NCI-H146 treated with DMSO at 0.1 percent for 48 hours (cell line): ENCODE results near the gene ALDH8A1.

ENCODE experiments used
- DNase-seq: peaks from one replicate; lab custom pipeline; 2025; ENCODE audit not compliant: unreplicated experiment; lab: John Stamatoyannopoulos, UW

The ALDH8A1 gene, protein sequence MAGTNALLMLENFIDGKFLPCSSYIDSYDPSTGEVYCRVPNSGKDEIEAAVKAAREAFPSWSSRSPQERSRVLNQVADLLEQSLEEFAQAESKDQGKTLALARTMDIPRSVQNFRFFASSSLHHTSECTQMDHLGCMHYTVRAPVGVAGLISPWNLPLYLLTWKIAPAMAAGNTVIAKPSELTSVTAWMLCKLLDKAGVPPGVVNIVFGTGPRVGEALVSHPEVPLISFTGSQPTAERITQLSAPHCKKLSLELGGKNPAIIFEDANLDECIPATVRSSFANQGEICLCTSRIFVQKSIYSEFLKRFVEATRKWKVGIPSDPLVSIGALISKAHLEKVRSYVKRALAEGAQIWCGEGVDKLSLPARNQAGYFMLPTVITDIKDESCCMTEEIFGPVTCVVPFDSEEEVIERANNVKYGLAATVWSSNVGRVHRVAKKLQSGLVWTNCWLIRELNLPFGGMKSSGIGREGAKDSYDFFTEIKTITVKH

DNA sequence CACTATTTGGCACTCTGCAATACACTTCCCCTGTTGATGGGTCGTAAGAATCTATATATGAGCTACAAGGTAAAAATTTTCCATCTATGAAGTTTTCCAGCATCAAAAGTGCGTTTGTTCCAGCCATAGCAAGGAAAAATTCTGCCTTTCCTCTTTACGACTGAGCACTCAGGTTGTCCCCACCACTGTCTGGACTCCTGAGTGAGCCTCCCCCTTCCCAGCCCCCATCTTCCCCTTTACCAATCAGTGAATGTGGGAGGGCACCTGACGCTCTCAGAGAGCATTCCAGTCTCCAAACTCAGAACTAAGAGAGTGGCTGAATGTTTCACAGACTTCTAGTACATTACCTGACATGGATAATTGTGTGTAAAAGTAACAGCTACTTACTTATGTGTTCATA, at the start of gene ALDH8A1:
Gene ALDH8A1, minus strand, starts transcription at position 175 of the 400 bp plus-strand sequence. Its CDS starts 48 bp downstream, at position 127.
- DNase-seq: no peak

DNA sequence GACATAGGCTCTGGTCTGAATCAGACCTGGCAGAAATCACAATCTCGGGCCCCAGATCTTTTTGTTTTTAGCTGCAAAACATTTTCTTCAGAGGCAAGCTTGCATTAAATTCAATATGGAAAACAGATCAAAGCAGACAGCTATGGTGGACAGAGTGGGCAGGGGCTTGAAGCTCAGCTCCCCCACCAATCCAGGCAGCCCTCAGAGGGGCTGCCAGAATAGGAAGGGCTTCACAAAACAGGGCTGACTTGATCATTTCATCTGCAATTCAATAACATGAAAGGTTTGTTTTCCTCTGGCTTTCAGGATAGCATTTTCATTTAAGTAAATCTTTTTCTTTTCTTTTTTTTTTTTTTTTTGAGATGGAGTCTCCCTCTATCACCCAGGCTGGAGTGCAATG, 49.2 kb upstream of the ALDH8A1 start:
- DNase-seq: no peak

DNA sequence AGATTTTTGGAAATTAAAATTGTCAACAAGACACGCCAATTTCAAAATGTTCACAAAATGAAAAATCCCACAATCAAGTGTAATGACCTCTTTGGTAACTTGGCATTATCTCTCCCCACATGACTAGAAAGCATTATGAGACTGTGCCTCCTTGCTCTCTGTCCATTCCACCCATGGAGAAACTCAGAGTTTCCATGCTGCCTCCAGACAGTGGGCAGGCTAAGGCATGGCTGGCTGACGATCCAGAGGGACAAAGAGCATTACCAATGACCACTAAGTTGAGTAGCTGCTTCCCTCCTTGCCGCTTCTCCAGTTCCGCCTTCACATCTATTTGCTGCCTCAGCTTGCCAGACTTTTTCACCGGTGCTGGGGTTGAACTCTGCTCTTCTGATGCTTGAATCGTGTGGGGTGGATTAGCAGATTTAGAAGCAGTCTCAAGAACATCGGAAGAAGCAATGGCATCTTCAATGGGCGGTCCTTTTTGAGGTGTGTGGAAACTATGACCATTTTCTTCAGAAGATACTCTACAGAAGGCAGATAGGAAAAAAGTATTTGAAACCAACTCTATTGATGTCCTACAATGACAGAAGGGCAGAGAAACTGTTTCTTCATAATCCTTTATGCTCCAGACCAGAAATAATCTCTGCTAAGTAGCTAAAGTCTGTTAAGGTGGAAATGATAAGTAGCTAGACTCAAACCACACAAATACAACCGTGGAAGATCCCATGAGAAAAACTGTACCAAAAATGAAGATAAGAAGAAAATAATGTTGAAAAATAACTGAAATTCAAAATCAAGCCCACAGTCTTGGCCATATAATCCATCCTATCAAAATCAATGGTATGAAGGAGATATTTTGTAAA, 47.5 kb upstream of the ALDH8A1 start:
- no peak for DNase-seq

DNA sequence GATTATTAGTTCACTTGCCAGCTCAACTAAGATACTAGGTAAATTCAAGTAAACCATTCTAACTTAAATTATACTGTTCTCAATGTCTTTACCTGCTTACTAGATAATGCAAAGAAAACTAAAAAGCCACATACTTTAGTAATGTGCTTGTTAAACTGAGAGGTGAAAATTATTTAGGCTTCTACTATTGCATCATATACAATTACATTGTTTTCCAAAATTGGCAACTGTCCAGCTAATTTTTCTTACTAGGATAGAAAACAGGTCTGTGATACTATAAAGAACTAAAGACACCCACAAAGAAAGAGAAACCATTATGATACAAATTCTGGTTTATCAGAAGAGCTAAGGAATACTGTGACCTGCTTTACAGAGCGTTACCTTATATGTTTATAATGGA, 45.6 kb upstream of the ALDH8A1 start:
- no peak for DNase-seq

DNA sequence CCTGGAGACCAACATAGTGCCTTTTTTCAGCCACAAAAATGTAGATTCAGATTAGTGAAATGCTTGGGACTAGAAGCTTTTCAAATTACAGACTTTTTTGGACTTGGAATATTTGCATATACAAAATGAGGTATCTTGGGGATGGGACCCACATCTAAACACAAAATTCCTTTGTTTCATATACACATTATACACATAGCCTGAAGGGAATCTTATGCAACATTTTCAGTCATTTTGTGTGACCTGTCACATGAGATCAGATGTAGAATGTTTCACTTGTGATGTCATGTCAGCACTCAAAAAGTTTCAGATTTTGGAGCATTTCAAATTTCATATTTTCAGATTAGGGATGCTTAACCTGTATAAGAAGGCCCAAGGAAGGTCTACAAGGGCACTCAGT, 44.5 kb upstream of the ALDH8A1 start:
- no peak for DNase-seq

DNA sequence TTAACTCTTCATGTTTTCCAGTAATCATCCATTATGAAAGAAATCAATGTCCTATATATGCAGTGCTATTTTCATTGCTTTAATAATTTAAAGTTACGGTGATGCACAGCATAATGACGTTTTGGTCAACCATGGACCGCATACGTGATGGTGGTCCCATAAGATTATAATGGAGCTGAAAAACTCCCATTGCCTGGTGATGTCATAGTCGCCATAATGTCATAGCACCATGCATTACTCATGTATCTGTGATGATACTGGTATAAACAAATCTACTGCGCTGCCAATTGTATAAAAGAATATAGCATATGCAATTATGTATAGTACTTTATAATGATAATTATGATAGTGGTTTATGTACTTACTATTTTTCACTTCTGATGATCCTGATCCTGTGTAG, 42.3 kb upstream of the ALDH8A1 start:
- DNase-seq: no peak

DNA sequence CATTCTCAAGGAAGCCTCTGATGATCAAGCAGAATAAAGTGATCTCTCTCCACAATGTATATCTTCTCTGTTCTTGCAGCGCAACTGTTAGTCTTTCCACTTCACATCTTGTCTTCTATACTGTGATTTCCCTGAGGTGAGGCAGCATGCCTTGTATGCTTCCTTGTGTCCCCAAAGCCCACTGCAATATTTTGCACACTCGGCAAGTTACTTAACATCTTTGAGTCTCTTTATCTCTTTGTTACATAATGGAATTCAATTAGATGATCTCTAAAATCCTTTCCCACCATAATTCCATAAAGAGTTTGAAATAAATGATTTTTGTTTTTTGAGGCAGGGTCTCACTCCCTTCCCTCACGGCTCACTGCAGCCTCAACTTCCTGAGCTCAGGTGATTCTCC, 40.4 kb upstream of the ALDH8A1 start:
- no peak for DNase-seq

DNA sequence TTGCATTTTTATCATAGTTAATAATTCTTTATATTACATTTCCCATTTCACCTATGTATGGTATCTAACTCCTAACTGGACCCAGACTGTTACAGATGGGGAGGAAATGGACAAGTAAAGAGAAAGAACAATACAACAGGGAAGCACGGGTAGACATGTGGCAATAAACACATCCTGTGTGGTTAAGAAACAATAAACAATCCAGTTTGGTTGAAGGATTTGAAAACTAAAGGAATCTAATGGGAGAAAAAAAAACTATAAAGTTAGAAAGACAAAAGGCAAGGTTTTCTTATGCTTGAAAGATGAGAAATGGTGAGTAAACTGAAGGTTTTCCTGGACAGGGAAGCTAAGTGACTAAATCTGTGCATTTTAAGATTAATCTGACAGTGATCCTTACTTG, 34.9 kb upstream of the ALDH8A1 start:
- no peak for DNase-seq

DNA sequence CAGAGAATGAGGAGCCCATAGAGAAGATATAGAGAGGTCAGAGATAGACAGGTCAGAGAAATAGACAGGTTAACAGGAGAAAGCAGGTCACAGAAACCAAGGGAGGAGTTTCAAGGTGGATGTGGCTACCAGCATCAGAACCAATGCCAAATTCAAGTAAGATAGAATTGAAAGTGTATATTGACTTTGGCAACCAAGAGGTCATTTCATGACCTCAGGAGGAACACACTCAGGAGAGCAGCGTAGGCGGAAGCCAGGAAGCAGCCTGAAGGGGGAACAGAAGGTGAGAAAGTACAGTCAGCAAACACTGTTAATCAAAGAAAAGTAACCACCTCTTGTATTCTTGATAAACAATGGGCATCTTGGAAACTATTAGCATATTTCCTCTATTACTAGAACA, 33.9 kb upstream of the ALDH8A1 start:
- no peak for DNase-seq

DNA sequence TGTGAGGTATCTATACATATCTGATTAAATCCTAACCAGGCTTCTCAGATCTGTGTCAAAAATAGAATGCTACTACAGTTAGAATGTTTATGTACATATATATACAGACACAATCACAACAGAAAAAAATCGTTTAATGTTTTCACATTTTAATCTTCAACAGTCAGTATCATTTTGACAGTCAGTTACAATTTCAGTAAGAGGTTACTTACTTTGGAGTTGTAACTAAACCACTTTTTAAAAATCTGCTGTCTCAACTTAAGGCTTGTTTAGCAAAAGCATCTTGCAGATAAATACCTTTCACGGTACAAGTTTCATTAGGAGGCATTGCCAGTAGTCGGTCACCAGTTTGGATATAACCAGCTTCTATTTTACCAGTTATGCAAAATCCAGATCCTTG, 32.3 kb upstream of the ALDH8A1 start:
- DNase-seq: no peak

DNA sequence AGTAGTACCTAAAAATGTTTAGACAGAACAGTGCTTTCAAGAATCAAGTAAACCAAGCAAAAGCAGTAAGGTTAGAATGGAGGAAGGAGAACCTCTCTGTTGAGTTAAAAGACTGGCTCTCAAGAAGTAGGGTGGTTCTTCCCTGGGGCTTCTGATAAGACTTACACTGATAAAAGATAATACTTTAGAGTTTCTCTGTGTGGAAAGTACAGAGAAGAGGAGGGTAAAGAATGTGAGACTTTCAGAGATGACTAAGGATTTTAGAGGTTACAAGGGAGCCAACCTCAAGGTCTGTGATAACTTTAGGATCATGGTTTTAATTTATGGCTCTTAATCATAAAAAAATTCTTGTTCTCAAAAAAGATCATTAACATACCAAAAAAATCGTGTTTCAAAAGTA, 30.9 kb upstream of the ALDH8A1 start:
- no peak for DNase-seq

DNA sequence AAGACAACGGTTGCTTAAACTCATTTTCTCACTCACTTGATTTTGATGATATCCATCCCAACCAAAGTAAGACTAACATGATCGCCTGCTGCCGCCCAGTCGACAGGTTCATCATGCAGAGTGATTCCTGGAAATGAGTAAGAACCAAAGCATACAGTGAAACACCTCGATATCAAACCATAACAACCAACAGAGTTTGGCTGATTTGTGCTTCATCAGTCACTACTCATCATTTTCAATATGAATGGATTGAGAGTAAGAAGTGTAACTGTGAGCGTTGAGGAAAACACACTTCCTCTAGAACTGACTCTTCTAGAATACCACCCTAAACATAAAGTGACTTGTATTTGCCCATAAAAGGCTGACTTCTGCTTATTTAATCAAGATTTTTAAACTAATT, 29.2 kb upstream of the ALDH8A1 start:
- DNase-seq: no peak

DNA sequence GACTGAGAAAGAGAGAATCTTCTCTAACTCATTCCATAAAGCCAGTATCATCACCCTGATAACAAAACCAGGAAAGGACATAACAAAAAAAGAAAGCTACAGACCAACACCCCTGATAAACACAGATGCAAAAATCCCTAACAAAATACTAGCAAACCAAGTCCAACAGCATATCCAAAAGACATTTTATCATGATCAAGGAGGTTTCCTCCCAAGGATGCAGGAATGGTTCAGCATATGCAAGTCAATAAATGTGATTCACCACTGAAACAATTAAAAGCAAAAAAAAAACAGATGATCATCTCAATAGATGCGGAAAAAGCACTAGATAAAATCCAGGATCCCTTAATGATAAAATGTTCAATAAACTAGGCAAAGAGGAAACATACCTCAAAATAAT, 24.5 kb upstream of the ALDH8A1 start:
- no peak for DNase-seq

DNA sequence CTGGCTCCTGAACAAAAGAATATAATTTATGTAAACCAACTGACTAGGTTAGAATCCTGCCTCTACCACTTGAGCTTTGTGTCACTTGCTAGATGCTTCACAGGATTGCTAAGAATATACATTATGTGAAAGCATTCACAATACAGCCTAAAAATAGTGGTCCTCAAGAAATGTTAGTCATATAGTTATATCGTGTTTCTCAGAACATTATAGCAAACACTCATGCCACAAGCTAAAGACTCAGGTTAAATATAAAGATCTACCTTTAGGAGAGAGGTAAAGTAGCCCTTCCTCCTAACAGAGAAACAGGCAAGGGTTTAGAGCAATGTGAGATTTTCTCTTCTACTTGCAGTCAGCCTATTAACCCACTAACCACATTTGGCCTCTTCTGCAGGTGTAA, 17.8 kb upstream of the ALDH8A1 start:
- no peak for DNase-seq

DNA sequence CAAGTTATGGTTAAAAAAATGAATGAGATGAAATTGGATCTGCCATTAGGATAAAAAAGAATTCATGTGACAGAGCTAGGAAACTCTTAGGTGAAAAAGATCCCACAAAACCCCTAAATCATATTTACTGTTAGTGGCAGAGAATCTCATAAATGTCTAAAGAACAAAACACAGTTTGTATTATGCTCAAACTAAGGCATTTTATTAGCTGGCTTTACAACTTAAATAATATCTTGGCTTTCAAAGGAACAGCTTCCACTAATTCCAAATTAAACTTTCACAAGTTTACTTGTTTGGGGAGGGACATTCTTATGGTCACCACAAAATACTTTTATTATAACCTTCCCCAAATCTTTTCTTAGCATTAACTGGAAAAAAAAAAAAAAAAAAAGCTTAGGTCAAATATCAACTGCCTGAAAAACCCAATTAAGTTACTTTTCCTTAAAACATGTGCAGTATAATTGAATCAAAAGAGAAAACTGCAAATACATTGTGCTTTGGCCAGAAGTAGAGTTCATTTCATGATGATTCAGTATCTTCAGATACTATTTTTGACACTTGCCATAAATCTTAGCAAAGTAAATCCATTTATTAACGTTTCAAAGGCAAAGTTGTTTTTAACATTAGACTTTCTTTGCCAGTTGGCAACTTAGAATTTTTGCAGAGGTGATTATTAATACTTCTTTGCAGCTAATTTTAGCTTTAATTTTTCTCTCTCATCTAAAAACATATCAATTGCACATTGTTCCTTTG, 14.7 kb upstream of the ALDH8A1 start:
- DNase-seq: no peak

DNA sequence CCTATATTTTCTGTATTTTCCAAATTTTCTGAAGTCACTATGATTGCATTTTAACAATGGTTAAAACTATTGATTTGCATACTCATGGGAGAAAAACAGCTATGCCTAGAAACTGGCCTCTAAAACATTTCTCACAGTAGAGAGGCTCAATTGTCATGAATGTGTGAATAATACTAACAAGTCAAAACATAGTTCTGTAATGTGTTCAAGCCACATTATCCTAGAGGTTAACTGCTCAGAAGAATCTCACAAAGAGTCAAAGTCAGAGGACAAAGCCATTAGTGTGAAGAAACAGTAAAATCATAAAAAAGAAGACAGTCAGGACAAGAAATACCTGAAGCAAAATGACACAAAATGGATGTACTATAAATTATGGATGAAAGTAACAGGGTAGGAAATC, 12.5 kb upstream of the ALDH8A1 start:
- DNase-seq: no peak

DNA sequence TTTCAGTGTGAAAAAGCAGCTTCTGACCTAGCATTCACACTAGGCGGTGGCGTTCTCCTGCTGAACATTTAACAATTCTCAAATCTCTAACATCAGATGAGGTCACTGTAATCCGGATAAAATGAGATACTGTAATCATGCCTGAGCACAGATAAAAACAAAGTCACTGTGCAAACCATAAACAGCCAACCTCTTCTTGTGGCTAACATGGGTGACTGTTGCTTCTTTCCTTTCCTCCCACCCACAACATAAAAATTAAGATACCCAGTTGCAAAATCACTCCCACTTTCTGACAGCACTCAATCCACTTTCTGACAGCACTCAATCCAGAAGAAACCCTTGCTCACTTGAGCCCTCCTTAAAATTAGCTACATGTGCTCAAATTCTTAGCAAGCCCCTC, 11.5 kb upstream of the ALDH8A1 start:
- DNase-seq: no peak

DNA sequence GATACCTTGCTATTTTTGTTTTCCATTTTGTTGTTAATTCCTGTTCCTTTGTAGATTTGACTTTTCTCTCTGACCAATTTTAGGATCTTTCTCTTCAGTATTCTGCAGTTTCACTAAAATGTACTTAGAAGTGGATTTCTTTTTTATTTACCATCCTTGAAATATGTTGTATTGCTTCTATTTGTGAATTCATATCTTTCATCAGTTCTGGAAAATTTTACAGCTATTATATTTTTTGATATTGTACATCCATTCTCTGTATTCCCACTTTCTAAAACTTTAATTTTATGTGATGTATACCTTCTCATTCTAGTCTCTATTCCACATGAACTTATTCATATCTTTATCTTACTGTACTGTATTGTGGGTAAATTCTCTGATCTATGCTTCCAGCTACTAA, 9.7 kb upstream of the ALDH8A1 start:
- no peak for DNase-seq

DNA sequence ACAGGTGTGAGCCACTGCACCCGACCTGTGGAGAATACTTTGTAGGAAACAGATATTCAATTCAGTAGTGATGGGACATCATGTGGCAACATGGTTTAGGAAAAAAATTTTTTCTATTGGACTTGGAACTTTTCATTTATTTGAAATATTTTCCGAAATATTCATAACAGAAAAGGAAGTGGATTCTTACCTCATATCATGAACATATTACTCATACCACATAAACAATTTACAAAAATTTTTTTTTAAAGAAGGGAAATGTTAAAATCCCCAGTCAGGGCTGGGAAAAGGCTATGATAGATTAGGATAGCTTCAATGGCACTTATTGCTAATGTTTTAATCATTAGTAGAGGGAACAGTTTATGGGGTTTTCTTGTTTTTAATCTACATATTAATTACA, 6.8 kb upstream of the ALDH8A1 start:
- DNase-seq: no peak

DNA sequence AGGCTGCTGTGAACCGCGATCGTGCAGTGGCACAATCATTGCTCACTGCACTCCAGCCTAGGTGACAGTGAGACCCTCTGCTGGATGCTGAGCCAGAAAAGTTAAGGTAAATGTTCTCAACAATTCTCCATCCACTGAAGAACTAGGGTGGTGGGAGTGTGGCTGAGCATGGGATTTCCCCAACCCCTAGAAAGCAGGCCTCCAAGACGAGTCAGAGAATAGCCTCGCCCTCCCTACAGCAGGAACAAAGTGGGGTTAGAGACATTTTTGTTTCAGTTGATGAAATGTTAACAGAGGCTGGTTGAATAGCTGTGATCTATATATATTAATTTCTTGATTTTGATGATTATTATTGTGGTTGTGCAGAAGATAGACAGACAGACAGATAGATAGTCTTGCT, 6.1 kb upstream of the ALDH8A1 start:
- no peak for DNase-seq

DNA sequence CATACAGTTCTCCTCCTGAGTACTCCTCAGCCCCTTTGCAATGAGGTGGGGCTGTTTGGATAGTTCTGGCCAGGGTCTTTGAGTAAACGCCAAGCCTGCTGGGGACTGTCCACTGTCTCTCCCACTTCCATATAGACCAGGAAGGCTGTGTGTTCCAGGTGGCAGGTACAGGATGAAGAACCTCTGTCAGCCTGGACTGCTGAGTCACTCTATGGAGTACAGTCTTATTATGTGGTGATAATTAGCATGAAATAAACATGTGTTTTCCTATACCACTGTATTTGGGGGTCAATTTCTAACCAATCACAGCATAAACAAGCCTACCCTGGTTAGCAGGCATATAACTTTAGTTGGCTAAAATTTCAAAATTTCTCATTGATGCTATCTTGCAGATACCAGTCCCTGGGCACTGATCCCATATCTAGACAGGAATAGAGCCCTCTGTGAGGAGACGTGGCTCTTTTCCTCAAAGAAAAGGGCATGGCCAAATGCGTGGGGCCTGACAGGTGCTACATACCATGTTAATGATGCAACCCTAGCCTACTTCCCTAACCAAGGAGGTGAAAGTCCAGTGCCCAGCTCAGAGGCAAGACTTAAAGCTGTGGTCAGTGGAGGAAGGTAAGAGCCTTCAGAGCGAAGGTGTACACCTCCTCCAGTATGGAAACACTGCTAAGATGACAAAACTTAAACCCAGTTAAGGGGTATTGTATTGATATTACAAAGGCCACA, 4.5 kb upstream of the ALDH8A1 start:
- no peak for DNase-seq
